GM19351 (cell line): ENCODE measurements around the gene ZBTB24.
"Not testable (repeated sequence)": the region's sequence is repeated elsewhere in the genome, so short reads cannot be mapped to it uniquely, and the experiment has no call there.

Experiments used
- ATAC-seq: cut with Tn5 transposase; IDR thresholded peaks from one replicate; pipeline ENCODE4 v1.9.1; 2021; ENCODE audit warnings: mild to moderate bottlenecking, moderate library complexity; ENCODE audit not compliant: unreplicated experiment

Gene ZBTB24

GRCh38 chr6:109482905-109483734, at the start of gene ZBTB24:
Gene ZBTB24 (minus strand): TSS chr6:109483219. CDS start chr6:109482026, 1,193 bp downstream.
- ATAC-seq = peak; percentile 86

GRCh38 chr6:109531446-109531845, 48.4 kb upstream of the ZBTB24 start:
- no peak for ATAC-seq

- no peak for ATAC-seq
These were observed 45.0 kb upstream of the ZBTB24 start for GRCh38 chr6:109527989-109528388.

GRCh38 chr6:109526905-109527628, 44.0 kb upstream of the ZBTB24 start:
- no peak for ATAC-seq

GRCh38 chr6:109524129-109524528, 41.1 kb upstream of the ZBTB24 start:
- no peak for ATAC-seq

- ATAC-seq = no peak
These were observed 40.5 kb upstream of the ZBTB24 start for GRCh38 chr6:109523478-109523877.

- no peak for ATAC-seq
These were observed 38.1 kb upstream of the ZBTB24 start for GRCh38 chr6:109521080-109521479.

- not testable (repeated sequence) for ATAC-seq
These were observed 36.6 kb upstream of the ZBTB24 start for GRCh38 chr6:109519647-109520046.

GRCh38 chr6:109516929-109517328, 33.9 kb upstream of the ZBTB24 start:
- no peak for ATAC-seq

- ATAC-seq = no peak
These were observed 32.9 kb upstream of the ZBTB24 start for GRCh38 chr6:109515781-109516409.

GRCh38 chr6:109514946-109515345, 31.9 kb upstream of the ZBTB24 start:
- no peak for ATAC-seq

GRCh38 chr6:109513571-109514071, 30.6 kb upstream of the ZBTB24 start:
- no peak for ATAC-seq

- ATAC-seq = no peak
These were observed 29.3 kb upstream of the ZBTB24 start for GRCh38 chr6:109512271-109512817.

- no peak for ATAC-seq
These were observed 28.8 kb upstream of the ZBTB24 start for GRCh38 chr6:109511832-109512231.

- ATAC-seq = no peak
These were observed 27.3 kb upstream of the ZBTB24 start for GRCh38 chr6:109510358-109510757.

GRCh38 chr6:109508166-109508860, 25.3 kb upstream of the ZBTB24 start:
- ATAC-seq = no peak

GRCh38 chr6:109507490-109508072, 24.6 kb upstream of the ZBTB24 start:
- no peak for ATAC-seq

GRCh38 chr6:109506841-109507240, 23.8 kb upstream of the ZBTB24 start:
- no peak for ATAC-seq

- no peak for ATAC-seq
These were observed 23.3 kb upstream of the ZBTB24 start for GRCh38 chr6:109506314-109506713.
